ENCODE data around the gene MOV10L1. TPM values are rescaled to one million over a fixed set of nuclear protein-coding genes. Genes with fewer than 3 reads are reported as not detected.
"Not testable (repeated sequence)": the region's sequence is repeated elsewhere in the genome, so short reads cannot be mapped to it uniquely, and the experiment has no call there.

The MOV10L1 gene
- total RNA-seq, 2 donors from 2014 or later: 0.27 to 0.50 TPM

- DNase-seq: no peak
- Histone ChIP-seq H3K9ac (ENCODE audit: low read depth in 2 of 2, low read length in 2 of 2) (no peak overlapping the region), H3K27ac (no peak overlapping the region), H3K9me3 (no peaks in the 10 kb centered on the region), H3K27me3 (no peaks in the 10 kb centered on the region), H3K4me3 (no peak overlapping the region), H3K4me1 (no peaks in the 10 kb centered on the region), H3K36me3 (no peaks in the 10 kb centered on the region)
- intact Hi-C loops (cut with DNase I): no loop called here
- no peak for TF ChIP-seq CTCF (IDR thresholded peaks at IDR 0.05)
Observed at GRCh38 chr22:50131894-50132293, 42.1 kb downstream of the MOV10L1 start.

- Histone ChIP-seq H3K36me3 (no peaks in the 10 kb centered on the region), H3K9ac (ENCODE audit: low read depth in 2 of 2, low read length in 2 of 2) (no peak overlapping the region), H3K27ac (no peak overlapping the region), H3K4me1 (no peaks in the 10 kb centered on the region), H3K4me3 (no peak overlapping the region), H3K9me3 (no peaks in the 10 kb centered on the region), H3K27me3 (no peaks in the 10 kb centered on the region)
- TF ChIP-seq CTCF (IDR thresholded peaks at IDR 0.05): no peak
- no peak for DNase-seq
- intact Hi-C loops (cut with DNase I): no loop called here
Observed at GRCh38 chr22:50134481-50134880, 44.7 kb downstream of the MOV10L1 start.

GRCh38 chr22:50136581-50137015, 46.8 kb downstream of the MOV10L1 start:
- no peak overlapping the region for H3K27ac ChIP-seq
- H3K36me3 ChIP-seq: no peaks in the 10 kb centered on the region
- no peaks in the 10 kb centered on the region for H3K9me3 ChIP-seq
- H3K4me3 ChIP-seq: no peak overlapping the region
- TF ChIP-seq CTCF (IDR thresholded peaks at IDR 0.05): no peak
- H3K4me1 ChIP-seq: no peaks in the 10 kb centered on the region
- no peak overlapping the region for H3K9ac ChIP-seq (ENCODE audit: low read depth in 2 of 2, low read length in 2 of 2)
- intact Hi-C loops (cut with DNase I): no loop called here
- no peaks in the 10 kb centered on the region for H3K27me3 ChIP-seq
- no peak for DNase-seq

- H3K9me3 ChIP-seq; H3K27ac ChIP-seq; intact Hi-C loops (cut with DNase I); H3K4me1 ChIP-seq; H3K27me3 ChIP-seq; H3K9ac ChIP-seq (ENCODE audit: low read depth in 2 of 2, low read length in 2 of 2); DNase-seq; H3K36me3 ChIP-seq; H3K4me3 ChIP-seq: not testable (repeated sequence)
Observed at GRCh38 chr22:50137277-50137676, 47.5 kb downstream of the MOV10L1 start.

GRCh38 chr22:50138041-50138440, 48.2 kb downstream of the MOV10L1 start:
- no peak for TF ChIP-seq CTCF (IDR thresholded peaks at IDR 0.05)
- DNase-seq: no peak
- intact Hi-C loops (cut with DNase I): no loop called here
- Histone ChIP-seq H3K36me3 (no peaks in the 10 kb centered on the region), H3K27ac (no peak overlapping the region), H3K9me3 (no peaks in the 10 kb centered on the region), H3K9ac (ENCODE audit: low read depth in 2 of 2, low read length in 2 of 2) (no peak overlapping the region), H3K27me3 (no peaks in the 10 kb centered on the region), H3K4me3 (no peak overlapping the region), H3K4me1 (no peaks in the 10 kb centered on the region)

GRCh38 chr22:50138988-50139387, 49.2 kb downstream of the MOV10L1 start:
- Histone ChIP-seq H3K9me3 (no peaks in the 10 kb centered on the region), H3K4me1 (no peaks in the 10 kb centered on the region), H3K27me3 (no peaks in the 10 kb centered on the region), H3K27ac (no peak overlapping the region), H3K36me3 (no peaks in the 10 kb centered on the region), H3K4me3 (no peak overlapping the region), H3K9ac (ENCODE audit: low read depth in 2 of 2, low read length in 2 of 2) (no peak overlapping the region)
- intact Hi-C loops (cut with DNase I): no loop called here
- no peak for TF ChIP-seq CTCF (IDR thresholded peaks at IDR 0.05)
- DNase-seq: no peak

All from colonic mucosa (tissue), 4 donors.